Retina (tissue), 1 donor: Measurements from ENCODE around the gene TRAPPC6A.
"Not testable (repeated sequence)": the region's sequence is repeated elsewhere in the genome, so short reads cannot be mapped to it uniquely, and the experiment has no call there.

Experiments
- DNase-seq: peaks from one replicate; pipeline ENCODE4 v3.0.0-alpha.2; 2016

Gene TRAPPC6A

DNA sequence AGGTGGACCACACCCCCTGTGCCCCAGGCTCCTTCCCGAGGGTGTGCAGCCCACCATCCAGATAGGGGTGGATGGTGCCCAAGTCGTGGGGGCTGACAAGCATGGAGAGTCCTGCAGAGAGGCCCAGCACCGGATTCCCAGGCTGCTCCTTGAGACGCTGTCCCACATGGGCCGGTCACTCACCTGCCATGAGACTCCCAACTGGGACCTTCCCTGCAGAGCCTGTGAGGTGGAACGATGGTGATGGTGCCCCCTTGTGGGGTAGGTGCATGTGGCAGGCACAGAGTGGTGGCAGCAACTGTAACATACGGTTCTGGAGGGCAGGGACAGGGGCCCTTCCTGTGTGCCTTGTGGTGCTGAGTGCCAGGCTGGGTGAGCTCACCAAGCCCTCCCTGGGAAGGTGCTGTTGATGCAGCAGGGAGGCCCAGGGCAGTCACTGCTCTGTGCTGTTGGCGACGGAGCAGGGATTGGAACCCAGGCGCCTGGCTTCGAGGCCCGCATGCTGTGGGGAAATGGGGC lies 52.0 kb downstream of the TRAPPC6A start:
- DNase-seq: peak; percentile 42

DNA sequence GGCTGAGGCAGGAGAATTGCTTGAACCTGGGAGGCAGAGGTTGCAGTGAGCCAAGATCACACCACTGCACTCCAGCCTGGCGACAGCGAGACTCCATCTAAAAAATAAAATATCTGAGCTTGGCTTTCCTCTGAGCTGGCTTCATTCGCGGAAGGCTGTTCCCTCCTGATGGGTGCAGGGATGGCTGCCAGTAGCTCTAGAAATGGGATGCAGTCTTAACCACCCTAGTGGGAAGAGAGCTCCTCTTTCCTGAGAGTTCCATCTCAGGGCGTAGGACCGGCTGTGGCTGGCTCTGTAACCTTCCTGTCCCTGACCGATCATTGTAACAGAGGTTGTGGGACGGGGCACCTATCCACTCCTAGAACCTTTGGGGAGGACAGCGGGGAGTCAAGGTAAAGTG lies 52.7 kb downstream of the TRAPPC6A start:
- DNase-seq: no peak

DNA sequence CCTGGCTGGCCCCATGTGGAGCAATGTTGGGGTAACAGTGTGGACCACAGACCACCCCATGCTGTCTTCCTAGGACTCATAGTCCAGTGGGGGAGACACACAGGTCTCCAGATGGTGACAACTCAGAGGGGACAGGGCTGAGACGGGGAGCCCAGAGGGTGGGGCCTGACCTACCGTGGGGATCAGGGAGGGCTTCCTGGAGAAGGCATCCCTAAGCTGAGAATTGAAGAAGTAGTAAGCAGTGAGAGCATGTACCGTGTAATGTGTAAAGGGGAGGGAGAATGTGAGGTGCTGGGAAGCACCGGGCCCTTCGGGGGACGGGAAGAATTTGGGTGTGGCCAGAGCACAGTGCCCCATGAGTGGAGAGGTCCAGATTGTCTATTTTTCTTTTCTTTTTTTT lies 54.0 kb downstream of the TRAPPC6A start:
- DNase-seq: no peak

DNA sequence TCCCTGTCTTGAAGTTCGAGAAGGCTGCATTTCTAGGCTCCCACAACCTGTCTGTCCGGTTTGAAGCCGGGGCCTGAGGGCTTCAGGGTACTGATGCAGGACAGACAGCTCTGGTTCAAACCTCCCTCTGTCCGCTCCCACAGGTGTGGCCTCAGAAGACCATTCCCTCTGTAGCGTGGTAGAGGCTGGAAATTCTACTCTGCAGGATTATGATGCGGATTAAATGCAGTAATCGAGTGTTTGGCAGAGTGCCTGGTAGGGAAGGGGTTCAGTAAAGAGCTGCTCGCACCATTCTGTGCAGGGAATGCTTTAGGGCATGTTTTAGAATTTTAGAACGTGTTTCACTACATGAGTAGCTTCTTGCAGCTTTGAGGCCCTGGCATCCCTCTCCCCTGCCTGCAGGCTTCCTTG lies 54.6 kb downstream of the TRAPPC6A start:
- no peak for DNase-seq

DNA sequence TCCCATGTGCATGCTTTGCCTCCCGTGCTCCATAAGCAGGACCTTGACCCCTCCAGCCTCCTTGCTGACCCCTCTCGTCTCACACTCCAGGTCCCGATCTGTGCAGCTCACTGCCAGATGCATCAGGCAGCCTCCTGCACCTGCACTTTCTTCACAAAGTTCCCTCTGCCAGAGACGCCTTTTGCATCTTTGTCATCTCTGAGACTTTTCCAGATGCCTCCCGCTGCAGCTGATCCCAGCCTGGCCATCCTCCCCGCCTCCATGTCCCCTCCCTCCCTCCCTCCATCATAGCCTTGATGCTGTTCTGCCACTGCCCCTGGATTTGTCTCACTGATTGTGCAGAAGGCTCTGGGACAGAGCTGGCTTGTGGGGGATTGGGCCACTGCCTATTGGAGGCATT lies 55.2 kb downstream of the TRAPPC6A start:
- no peak for DNase-seq

DNA sequence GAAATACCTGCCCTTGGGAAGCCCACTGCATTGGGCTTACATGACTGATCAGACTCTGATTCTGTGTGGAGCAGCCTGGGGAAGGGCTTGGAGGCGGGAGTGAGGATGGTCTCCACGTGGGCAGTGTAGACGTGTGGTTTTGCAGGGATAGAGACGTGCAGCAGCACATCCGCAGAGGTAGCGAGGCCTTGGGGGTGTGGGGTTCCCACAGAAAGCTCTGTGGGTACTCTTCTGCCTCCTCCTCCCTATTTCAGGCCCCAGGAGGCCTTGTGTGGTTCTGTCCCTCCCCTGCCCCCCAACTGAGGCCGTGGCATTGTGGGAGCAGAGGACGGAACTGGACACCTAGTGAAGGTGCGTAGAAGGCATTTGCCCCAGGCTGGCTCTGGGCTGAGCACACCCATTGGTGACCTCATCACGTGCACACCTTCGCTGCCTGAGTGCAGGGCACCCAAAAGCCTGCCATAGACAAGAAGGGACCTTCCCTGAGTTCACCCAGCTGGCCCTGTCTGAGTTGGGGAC lies 56.2 kb downstream of the TRAPPC6A start:
- no peak for DNase-seq

DNA sequence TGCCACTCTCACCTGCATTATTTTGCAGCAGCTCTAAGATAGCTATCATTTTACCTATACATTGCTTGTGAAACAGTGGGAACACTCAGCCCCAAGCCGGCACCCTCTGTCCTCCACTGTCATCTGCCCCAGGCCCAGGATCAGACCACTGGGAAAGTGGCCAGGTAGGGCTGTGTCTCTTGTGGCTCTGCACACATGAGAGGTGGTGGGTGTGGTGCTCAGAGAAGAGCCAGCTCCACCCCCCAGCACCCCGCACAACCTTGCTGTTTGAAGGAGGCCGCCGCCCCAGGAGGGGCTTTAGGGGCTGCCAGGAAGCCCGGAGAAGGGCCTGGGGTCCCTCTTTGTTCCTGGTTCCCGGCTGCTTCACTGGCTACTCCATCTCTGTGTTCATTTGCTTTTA lies 58.5 kb downstream of the TRAPPC6A start:
- no peak for DNase-seq

DNA sequence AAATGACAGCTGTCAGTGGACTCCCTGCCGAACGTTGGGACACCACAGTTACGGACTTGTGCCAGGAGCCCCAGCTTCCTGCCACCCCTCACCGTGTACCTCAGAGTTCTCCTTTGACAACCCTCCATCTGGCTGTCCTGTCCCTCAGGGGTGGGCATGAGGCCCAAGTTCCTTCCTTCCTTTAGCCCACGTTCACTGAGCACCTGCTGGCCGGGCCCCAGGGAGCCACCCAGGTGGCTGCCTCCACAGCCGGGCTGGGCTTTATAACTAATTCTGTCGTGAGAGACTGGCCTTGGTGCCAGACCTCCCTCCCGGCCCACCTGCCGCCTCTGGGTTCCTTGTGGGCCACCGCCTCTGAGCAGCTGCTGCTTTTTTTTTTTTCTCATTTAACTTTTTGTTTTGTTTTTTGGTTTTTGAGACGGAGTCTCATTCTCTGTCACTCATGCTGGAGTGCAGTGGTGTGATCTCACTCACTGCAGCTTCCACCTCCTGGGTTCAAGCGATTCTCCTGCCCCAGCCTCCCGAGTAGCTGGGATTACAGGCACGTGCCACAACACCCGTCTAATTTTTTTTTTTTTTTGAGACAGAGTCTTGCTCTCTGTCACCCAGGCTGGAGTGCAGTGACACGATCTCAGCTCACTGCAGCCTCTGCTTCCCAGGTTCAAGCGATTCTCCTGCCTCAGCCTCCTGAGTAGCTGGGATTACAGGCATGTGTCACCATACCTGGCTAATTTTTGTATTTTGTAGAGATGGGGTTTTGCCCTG lies 59.3 kb downstream of the TRAPPC6A start:
- not testable (repeated sequence) for DNase-seq

DNA sequence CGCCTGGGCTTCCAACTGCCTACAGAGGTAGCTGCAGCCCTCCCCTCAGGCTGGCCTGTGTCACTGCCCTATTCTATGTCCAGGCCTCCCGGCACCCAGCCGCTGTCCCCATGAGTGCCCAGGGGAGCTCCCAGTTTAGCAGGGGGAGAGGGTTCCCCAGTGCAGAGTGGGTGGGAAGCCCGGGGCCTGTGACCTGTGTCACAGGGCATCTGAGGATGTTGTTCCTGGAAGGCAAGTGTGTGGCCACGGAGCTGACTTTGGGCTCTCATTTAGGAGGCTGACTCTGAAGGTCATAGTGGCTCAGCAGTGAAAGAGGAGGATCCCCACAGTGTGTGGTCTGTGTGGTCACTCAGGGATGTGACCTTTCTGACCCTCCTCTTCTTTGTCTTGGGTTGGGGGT lies 59.9 kb downstream of the TRAPPC6A start:
- DNase-seq: no peak

DNA sequence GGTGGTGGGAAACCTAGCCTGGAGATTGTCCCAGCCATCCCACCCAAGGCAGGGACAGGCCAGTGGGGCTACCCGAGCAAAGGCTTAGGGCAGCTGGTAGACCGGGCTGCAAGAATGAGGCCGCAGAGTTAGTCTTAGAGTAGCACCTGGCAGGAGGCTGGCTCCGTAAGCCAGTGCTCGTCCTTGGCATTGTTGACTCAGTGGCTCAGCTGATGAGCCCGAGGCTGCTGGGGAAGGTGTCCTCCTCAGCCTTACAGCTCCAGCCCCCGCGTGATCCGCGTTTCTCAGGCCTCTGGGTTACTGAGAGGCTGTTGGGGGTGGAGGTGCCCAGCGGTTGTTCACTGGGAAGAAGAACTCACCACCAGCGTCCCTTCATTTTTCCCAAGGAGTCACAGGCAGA lies 60.4 kb downstream of the TRAPPC6A start:
- DNase-seq: no peak

DNA sequence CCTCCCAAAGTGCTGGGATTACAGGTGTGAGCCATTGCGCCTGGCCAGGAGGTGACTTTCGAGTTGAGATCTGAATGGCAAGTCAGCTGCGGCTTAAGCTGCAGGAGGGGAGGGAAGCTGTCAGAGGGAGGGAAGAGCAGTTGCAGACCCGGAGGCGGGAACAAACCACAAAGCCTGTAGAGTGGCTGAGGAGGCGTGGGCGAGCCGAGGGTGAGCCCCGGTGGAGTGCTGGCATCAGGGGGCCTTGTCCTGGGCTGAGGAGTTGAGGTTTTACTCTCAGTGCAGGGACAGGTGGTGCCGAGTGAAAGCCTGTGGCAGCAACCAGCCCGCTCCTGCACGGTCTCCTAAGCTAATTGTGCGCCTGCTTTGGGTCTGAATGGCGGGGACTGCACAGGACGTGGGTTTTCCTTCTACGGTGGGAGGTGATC lies 60.9 kb downstream of the TRAPPC6A start:
- DNase-seq: peak; percentile 20

DNA sequence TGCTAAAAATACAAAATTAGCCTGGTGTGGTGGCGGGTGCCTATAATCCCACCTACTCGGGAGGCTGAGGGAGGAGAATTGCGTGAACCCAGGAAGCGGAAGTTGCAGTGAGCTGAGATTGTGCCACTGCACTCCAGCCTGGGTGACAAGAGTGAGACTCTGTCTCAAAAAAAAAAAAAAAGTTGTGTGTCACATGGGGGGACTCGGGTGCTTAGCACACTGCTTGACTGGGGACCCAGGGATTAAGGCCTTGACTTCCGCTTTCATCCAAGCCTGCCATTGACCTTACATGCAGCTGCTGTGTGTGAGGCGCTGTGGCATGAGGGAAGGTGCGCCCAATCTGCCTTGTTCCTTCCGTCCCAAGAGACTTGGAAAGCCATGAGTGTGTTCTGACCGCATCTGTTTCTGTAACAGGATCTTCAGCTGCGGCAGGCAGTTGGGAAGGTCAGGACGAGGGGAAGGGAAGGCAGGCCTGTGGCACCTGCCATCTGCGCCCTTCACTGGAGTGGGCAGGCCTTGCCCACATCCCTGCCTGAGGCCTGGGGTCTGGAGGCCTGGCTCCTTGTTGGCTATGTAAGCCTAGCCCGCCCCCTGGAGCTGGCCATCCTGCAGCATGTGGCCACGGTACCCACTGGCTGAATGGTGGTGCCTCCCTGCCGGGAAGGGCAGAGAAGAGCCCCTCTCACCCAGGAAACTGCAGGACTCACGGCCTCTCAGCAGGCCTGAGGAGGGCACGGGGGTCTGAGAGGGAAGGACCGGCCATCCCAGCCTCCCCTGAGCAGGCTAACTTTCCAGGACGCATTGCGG lies 62.0 kb downstream of the TRAPPC6A start:
- DNase-seq: peak; percentile 31

DNA sequence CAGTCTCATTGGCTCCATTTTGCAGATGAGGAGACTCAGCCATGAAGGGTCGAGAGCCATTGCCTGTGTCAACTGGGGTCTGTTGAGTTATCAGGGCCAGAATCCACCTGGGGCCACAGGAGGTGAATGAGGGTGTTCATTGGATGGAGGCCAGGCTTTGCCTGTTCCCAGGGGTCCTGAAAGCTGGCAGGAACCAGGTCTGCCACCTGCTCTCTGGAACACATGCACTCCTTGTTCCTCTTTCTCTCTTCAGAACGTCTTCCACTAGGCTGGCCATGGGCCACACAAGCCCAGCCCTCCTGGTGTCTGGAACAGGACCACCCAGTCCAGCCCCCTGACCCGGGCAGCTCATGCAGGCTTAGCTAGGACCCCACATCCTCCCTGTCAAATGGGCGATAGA lies 63.9 kb downstream of the TRAPPC6A start:
- no peak for DNase-seq

DNA sequence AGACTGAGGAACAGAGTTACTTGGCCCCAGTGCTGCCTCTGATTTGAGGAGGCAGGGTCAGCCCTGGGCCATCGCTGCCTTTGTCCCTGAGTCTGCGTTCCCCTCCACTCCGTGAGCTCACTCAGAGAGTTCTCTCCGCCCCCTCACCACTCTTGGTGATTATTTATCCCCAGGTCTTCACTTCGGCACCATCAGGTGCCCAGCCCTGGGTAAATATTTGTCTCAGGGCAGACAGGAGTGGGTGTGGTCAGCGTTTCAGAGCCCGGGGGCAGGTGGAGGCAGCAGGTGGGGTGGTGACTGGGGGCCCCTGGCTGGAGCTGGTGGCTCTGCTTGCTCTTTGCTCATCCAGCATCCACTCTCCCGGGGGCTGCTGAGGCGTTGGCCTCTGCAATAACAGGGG lies 64.4 kb downstream of the TRAPPC6A start:
- DNase-seq: no peak
